Dermis blood vessel endothelial cell (primary cell): ENCODE measurements around the gene KAT2A. TPM values are rescaled to one million over a fixed set of nuclear protein-coding genes. Genes with fewer than 3 reads are reported as not detected.
A peak's percentile ranks its signal among the peaks of the same experiment; 100 is the strongest.

Source experiments
- DNase-seq: peaks from one replicate; pipeline ENCODE4 v3.0.0; 2010
- total RNA-seq: library from RNA; depleted of rRNA; stranded (reverse); fragments of >200 nt; gene quantifications from 2 replicates; pipeline ENCODE4 v1.2.3, GENCODE V29; 2014

KAT2A gene
- total RNA-seq, 1 donor from 2014 or later: 10.2 TPM

DNA sequence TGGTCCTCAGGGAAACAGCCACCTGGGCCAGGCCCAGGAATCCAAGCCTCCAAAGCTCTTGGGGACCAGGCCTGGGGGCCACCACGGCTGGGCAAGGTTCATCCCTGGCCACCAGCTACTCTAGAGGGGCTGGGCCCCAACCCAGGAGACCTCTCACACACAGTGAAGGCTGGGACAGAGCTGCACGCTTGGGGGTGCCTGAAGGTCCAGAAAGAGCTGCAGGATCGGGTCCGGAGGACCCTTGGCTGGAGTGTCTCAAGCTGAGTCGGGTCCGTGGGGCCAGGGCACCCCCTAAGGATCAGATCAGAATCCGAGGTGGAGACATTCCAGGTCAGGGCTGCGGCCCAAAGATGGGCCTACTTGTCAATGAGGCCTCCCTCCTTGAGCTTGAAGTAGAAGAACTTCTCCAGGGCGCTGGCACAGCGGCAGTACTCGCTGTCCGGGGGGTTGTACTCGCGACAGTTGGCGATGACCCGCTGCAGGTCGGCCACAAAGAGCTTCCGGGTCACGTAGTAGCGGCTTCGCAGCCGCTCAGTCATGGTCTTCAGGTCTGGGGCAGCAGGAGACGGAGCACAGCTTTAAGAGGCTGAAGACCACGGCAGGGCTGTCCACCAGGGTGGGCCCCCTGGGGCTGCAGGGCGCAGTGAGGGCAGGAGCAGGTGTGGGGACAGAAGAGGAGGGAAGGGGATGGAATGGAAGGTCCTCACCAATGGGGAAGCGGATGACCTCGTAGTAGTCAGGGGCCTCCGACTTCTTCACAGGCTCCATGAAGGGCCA is 7.7 kb downstream of the KAT2A start:
- DNase-seq: no peak

GRCh38 chr17:42112552-42113176 is 8.5 kb downstream of the KAT2A start, which contains the start of gene DHX58:
Gene DHX58 (minus strand): TSS chr17:42112714. CDS start chr17:42111892, 822 bp downstream.
- peak; percentile 91 for DNase-seq

GRCh38 chr17:42111871-42112551 is 9.2 kb downstream of the KAT2A start:
- peak; percentile 49 for DNase-seq

DNA sequence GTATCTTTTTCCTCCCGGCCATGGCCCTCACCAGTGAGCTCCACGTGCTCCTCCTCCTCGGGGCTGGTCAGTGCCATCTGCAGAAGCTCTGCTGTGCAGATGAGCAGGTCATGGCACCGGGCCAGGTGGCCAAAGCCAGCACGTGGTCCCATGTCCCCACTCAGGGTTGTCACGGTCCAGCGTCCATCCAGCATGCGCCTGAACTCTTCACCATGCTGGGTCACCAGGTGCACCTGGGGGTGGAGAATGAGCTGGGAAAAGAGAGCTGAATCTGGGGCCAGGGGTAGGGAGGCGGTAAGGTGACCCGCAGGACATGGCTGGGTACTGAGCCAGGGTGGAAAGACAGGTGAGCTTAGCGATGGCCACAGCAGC is 9.9 kb downstream of the KAT2A start:
- DNase-seq: no peak

GRCh38 chr17:42110301-42111264 is 10.6 kb downstream of the KAT2A start:
- no peak for DNase-seq

DNA sequence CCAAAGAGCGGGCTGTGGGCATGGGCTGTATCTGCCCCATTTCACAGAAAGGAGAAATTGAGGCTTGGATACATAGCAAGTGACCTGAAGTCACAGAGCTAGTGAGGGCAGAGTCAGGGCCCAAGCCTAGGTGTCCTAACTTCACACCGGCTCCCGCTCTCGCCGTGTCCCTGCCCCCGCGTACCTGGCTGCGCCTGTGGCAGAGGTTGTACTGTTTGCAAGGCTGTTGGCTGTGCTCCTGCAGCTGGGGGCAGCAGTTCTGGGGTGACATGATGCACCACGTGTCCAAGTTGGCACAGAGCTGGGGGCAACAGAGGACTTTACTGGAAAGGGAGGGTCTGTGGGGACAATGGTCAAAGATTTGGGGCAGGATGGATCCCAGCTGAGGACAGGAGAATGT is 12.1 kb downstream of the KAT2A start:
- no peak for DNase-seq

- DNase-seq: peak; percentile 70
These were observed 13.3 kb downstream of the KAT2A start for GRCh38 chr17:42107597-42108576.

GRCh38 chr17:42107124-42107523 is 14.0 kb downstream of the KAT2A start:
- DNase-seq: no peak

- DNase-seq: no peak
These were observed 15.2 kb downstream of the KAT2A start for GRCh38 chr17:42106009-42106408.

GRCh38 chr17:42104264-42104663 is 16.9 kb downstream of the KAT2A start:
- no peak for DNase-seq

DNA sequence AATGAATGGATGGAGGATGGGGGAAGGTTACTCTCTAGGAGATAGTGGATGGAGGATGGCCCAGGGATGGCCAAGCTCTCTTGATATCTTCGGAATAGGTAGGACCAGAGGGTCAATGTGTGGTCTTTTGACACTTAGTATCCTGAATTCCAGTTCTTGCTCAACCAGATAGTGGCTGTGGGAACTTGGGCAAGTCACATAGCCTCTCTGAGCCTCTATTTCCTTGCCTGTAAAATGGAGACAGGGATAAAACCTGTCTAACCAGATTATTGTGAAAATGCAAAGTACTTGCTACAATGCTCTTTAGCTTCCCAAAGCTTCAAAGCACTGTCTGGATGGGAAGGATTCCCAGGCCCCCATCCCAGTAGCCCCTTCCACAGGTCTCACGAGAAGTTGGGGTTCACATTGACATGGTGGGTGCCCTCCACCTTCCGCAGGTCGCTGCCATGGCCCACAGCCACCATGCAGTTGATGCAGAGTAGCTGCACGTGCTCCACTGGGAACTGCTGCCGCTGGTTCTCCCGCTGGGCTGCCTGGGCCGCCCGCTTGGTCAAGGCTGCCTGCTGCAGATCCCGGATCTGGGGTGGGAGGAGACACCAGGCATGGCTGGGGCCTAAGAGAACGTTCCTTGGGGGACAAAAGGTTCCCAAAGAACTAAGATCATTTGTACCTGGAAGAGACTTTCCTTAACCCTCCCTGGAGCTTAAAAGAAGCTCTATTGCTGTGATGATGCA is 17.8 kb downstream of the KAT2A start:
- DNase-seq: no peak

GRCh38 chr17:42101513-42102292 is 19.5 kb downstream of the KAT2A start:
- peak; percentile 89 for DNase-seq

GRCh38 chr17:42098730-42099399 is 22.3 kb downstream of the KAT2A start:
- no peak for DNase-seq

GRCh38 chr17:42097691-42098631 is 23.2 kb downstream of the KAT2A start, which contains the start of gene ZNF385C:
Gene ZNF385C (minus strand): TSS chr17:42098473. CDS start chr17:42063056, 35,417 bp downstream.
- no peak for DNase-seq

GRCh38 chr17:42096360-42097111 is 24.6 kb downstream of the KAT2A start:
- no peak for DNase-seq

GRCh38 chr17:42094375-42095069 is 26.6 kb downstream of the KAT2A start:
- no peak for DNase-seq
